ENCODE measurements around the gene PNLDC1.
A peak's percentile ranks its signal among the peaks of the same experiment; 100 is the strongest.
"Not testable (repeated sequence)": the region's sequence is repeated elsewhere in the genome, so short reads cannot be mapped to it uniquely, and the experiment has no call there.

The PNLDC1 gene

DNA sequence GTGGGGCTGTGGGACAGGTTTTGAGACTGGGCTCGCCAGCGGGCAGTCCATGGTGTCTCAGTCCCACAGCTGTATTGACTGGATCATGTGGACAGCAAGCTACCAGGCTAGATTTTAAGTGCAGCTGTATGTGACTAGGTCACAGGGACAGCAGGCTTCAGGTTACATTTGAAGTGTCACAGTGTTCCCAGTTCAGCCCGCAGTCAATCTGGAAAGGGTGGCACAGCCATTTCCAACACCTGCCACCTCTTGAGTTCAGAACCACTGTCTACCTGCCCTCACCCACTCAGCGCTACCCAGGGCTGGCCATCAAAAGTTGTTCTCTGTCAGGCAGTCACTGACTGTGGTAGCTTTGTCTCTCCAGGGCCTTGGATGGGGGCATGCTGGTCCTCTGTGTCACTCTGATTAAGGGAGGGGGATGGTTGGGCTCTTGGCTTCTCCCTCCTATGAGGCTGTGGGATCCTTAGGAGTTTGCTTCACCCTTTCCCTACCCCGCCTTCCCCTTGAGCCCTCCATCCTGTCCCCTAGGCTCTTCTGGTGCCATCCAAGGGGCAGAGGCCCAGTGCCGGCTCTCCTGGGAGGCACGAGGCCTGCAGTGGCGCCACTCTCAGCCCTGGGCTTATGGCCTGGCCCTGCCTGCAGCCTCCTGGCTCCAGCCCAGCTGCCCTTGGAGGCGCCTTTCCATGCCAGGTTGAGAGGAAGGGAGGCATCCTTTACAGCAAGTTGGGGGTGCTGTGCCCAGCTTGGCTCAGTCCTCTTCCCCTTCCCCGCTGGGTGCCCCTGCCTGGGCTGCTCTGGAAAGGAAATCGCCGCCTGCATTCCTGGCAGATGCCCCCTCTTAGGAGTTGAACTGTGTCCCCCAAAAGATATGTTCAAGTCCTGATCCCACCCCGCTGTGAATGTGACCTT is 44.9 kb downstream of the PNLDC1 start:
- no peak overlapping the region for H3K27ac Mint-ChIP-seq
- peak; percentile 28 for ATAC-seq
- no peak for DNase-seq (ENCODE audit: low spot score in 2 of 2)
- no peaks in the 10 kb centered on the region for H3K36me3 Mint-ChIP-seq
- no peak overlapping the region for H3K4me3 Mint-ChIP-seq
- no peaks in the 10 kb centered on the region for H3K4me1 Mint-ChIP-seq
- peaks cover 4% of the 10 kb centered on the region for H3K9me3 Mint-ChIP-seq

DNA sequence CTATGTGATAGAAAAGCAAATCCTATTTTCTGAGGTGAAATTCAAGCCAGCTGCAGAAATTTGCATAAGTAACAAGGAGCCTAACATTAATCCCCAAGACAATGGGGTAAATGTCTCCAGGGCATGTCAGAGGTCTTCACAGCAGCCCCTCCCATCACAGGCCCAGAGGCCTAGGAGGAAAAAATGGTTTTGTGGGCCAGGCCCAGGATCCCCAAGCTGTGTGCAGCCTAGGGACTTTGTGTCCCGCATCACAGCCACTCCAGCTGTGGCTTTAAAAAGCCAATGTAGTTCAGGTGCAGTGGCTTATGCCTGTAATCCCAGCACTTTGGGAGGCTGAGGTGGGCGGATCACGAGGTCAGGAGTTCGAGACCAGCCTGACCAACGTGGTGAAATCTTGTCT is 48.5 kb downstream of the PNLDC1 start:
- H3K36me3 Mint-ChIP-seq, ATAC-seq: not testable (repeated sequence)

GRCh38 chr6:159849851-159850250 is 49.8 kb downstream of the PNLDC1 start:
- not testable (repeated sequence) for H3K36me3 Mint-ChIP-seq; H3K4me3 Mint-ChIP-seq; H3K4me1 Mint-ChIP-seq; DNase-seq (ENCODE audit: low spot score in 2 of 2); H3K9me3 Mint-ChIP-seq
- ATAC-seq = peak; percentile 55
- H3K27ac Mint-ChIP-seq = peak overlapping the region; percentile 65

More for the DNA sequence above, 48.5 kb downstream of the PNLDC1 start:
- not testable (repeated sequence) for H3K9me3 Mint-ChIP-seq; H3K4me3 Mint-ChIP-seq; H3K27ac Mint-ChIP-seq; DNase-seq (ENCODE audit: low spot score in 2 of 2); H3K4me1 Mint-ChIP-seq

GRCh38 chr6:159852877-159853276 is 52.8 kb downstream of the PNLDC1 start:
- no peak for DNase-seq (ENCODE audit: low spot score in 2 of 2)
- Mint-ChIP-seq H3K27ac (no peak overlapping the region), H3K36me3 (no peaks in the 10 kb centered on the region)

GRCh38 chr6:159853754-159854153 is 53.7 kb downstream of the PNLDC1 start:
- peaks cover 10% of the 10 kb centered on the region for H3K9me3 Mint-ChIP-seq
- DNase-seq (ENCODE audit: low spot score in 2 of 2) (no peak), ATAC-seq (no peak)
- no peak overlapping the region for H3K4me3 Mint-ChIP-seq
- H3K36me3 Mint-ChIP-seq = no peaks in the 10 kb centered on the region
- no peak overlapping the region for H3K27ac Mint-ChIP-seq
- H3K4me1 Mint-ChIP-seq = no peaks in the 10 kb centered on the region

More at GRCh38 chr6:159852877-159853276, 52.8 kb downstream of the PNLDC1 start:
- peaks cover 10% of the 10 kb centered on the region for H3K9me3 Mint-ChIP-seq
- ATAC-seq = no peak
- no peak overlapping the region for H3K4me3 Mint-ChIP-seq
- no peaks in the 10 kb centered on the region for H3K4me1 Mint-ChIP-seq

GRCh38 chr6:159854959-159855358 is 54.9 kb downstream of the PNLDC1 start:
- no peak overlapping the region for H3K27ac Mint-ChIP-seq
- no peak for ATAC-seq
- DNase-seq (ENCODE audit: low spot score in 2 of 2) = no peak
- no peak overlapping the region for H3K4me3 Mint-ChIP-seq
- H3K4me1 Mint-ChIP-seq = no peaks in the 10 kb centered on the region
- no peaks in the 10 kb centered on the region for H3K36me3 Mint-ChIP-seq
- H3K9me3 Mint-ChIP-seq = peaks cover 10% of the 10 kb centered on the region

- Mint-ChIP-seq H3K4me1 (peaks cover 4% of the 10 kb centered on the region), H3K36me3 (no peaks in the 10 kb centered on the region), H3K27ac (no peak overlapping the region), H3K4me3 (no peak overlapping the region), H3K9me3 (peaks cover 10% of the 10 kb centered on the region)
- DNase-seq (ENCODE audit: low spot score in 2 of 2) (no peak), ATAC-seq (no peak)
Observed at GRCh38 chr6:159858259-159858658, 58.2 kb downstream of the PNLDC1 start.

- Mint-ChIP-seq H3K36me3 (no peaks in the 10 kb centered on the region), H3K4me1 (peaks cover 4% of the 10 kb centered on the region), H3K4me3 (no peak overlapping the region), H3K27ac (no peak overlapping the region), H3K9me3 (peaks cover 10% of the 10 kb centered on the region)
- no peak for ATAC-seq
- DNase-seq (ENCODE audit: low spot score in 2 of 2) = no peak
Observed at GRCh38 chr6:159860482-159860881, 60.4 kb downstream of the PNLDC1 start.

DNA sequence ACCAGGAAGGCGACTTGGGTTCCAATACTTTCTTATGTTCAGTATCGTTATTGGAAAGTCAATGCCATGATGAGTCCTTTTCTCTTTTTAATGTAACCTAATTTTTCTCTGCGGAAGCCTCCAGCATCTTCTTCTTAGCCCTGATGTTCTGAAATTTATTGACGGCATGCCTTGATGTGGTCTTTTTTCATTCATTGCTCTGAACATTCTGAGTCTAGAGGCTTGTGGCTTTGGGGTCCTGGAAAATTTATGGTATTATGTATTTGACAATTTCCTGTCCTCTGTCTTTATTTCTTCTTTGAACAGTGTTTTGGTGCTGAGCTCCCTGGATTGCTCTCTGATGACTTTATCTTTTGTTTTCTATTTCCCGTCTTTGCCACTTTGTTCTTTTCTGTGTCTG is 62.0 kb downstream of the PNLDC1 start:
- no peaks in the 10 kb centered on the region for H3K36me3 Mint-ChIP-seq

DNA sequence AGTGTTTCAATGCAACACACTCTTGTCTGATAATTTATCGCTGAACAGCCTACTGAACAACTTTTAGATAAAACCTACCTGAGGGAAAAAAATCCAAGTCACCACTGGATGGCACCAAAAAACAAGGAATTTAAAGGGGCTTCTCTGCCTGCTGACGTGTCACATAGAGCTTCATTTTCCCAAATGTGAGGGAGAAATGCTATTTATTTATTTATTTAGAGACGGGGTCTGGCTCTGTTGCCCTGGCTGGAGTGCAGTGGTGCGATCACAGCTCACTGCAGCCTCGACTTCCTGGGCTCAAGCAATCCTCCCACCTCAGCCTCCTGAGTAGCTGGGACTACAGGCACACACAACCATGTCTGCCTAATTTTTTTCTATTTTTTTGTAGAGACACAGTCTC is 63.3 kb downstream of the PNLDC1 start:
- not testable (repeated sequence) for H3K36me3 Mint-ChIP-seq; DNase-seq (ENCODE audit: low spot score in 2 of 2); H3K4me1 Mint-ChIP-seq; ATAC-seq; H3K9me3 Mint-ChIP-seq; H3K4me3 Mint-ChIP-seq; H3K27ac Mint-ChIP-seq

More for the DNA sequence above, 62.0 kb downstream of the PNLDC1 start:
- Mint-ChIP-seq H3K9me3 (peaks cover 9% of the 10 kb centered on the region), H3K27ac (no peak overlapping the region), H3K4me1 (peaks cover 4% of the 10 kb centered on the region), H3K4me3 (no peak overlapping the region)
- DNase-seq (ENCODE audit: low spot score in 2 of 2) = no peak
- no peak for ATAC-seq

DNA sequence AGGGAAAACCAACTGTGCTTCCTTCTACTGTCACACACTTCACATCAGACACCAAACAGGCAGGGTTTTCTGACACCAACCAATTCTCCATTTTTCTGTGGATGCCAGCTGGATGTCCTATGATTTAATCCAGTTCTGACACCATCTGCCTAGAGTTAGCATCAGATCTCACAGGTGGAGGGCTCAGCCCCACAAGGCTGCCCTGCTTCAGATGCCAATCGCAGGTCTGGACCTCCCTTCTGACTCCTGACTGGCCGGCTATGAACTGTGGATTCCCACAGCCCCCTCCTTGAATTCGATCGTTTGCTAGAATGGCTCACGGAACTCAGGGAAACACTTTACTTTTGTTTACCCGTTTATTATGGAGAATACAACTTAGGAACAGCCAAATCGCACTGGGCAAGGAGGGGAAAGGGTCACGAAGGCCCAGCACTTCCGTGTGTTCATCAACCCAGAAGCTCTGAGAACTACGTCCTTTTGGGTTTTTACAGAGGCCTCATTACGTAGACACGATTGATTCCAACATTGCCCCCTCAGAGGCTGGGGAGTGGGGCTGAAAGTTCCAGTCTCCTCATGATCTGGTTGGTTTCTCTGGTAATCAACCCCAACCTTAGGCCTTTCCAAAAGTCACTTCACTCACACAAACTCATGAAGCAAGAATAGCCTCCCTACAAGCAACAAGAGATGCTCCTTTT is 65.3 kb downstream of the PNLDC1 start:
- Mint-ChIP-seq H3K4me3 (no peak overlapping the region), H3K27ac (no peak overlapping the region), H3K36me3 (no peaks in the 10 kb centered on the region), H3K4me1 (peaks cover 4% of the 10 kb centered on the region), H3K9me3 (peaks cover 2% of the 10 kb centered on the region)
- DNase-seq (ENCODE audit: low spot score in 2 of 2) = no peak
- no peak for ATAC-seq

GRCh38 chr6:159866286-159867247 is 66.5 kb downstream of the PNLDC1 start:
- H3K9me3 Mint-ChIP-seq = peaks cover 2% of the 10 kb centered on the region
- H3K4me3 Mint-ChIP-seq = no peak overlapping the region
- no peak for ATAC-seq
- H3K27ac Mint-ChIP-seq = no peak overlapping the region
- no peak for DNase-seq (ENCODE audit: low spot score in 2 of 2)
- no peaks in the 10 kb centered on the region for H3K36me3 Mint-ChIP-seq
- peaks cover 5% of the 10 kb centered on the region for H3K4me1 Mint-ChIP-seq
